ENCODE measurements around the gene HOXA9.

Gene HOXA9

DNA sequence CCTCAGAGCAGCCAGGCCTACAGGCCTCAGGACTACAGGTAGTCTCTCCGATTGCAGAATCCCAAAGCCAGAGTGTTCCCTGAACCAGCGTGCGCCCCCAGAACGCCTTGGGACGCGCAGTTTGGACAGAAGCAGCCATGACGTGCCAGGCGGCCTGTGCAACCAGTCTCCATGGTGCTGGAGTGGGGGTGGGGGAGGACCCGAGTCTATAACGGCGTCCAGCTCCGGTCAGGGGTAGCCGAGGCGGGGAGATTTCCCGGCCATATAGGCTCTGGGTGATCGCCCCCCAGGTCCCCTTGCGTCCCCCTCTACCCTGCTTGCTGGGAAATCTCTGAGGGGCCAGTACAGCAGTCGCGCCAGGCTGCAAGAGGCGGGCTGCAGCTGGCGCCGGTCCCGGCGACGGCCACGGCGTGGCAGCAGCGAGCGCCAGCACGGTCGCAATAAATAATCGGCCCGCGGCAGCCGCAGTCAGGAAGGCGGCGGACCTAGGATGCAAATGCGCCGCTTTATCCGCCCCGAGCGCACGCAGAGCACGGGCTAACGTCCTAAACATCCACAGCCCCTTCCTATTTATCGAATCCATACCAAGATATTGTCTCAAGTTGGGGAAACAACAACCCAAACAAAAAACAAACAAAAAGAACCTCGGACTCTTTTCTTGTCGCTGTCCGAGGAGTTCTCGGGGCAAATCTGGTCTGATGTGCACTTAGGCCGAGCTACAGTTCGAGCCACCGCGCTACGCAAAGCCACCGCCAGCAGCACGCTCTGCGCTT, 14.6 kb downstream of the HOXA9 start:
- peak; percentile 92 for DNase-seq
- in situ Hi-C loops (cut with MboI; ENCODE audit: low pct_unique_long_range_greater_than_20kb, low sequenced_read_pairs), result loop anchor here (10.0 to 25.0 kb wide), 2 partner anchors 296 to 1288 kb away; no protein-coding TSS in a partner anchor

DNA sequence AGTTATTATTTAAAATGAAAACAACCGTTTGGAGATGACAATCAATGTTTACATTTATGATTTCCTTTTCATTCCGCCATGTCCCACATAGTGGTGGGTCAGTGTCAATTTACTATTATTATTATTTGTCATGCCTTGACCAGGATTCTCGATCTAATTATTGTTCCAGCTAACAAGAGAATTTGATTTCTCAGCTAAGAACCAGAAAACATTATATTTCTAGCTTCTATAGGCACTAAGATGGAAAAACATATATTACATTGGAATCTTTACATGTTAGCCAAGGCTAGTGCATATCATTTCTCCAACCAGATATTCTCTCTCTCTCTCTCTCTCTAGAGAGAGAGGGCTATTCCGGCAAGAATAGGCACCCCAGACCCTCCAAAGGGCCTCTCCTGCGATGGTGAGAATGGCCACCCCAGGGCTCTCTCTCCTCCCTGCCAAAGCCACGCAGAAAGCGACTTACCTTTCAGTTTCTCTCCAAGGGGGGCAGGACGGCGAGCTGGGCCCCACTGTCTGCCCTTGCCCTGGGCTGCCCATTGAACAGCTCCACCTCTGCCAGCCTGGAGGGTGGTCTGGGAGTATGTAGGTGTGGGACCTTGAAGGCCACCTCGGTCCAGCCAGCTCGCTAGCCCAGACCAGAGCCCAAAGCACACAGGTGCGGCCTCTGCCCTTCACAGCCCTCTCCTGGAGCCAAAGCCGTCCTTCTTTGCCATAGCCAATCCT, 15.3 kb downstream of the HOXA9 start:
- in situ Hi-C loops (cut with MboI; ENCODE audit: low pct_unique_long_range_greater_than_20kb, low sequenced_read_pairs), result loop anchor here (10.0 to 25.0 kb wide), 2 partner anchors 295 to 1288 kb away; no protein-coding TSS in a partner anchor
- no peak for DNase-seq

DNA sequence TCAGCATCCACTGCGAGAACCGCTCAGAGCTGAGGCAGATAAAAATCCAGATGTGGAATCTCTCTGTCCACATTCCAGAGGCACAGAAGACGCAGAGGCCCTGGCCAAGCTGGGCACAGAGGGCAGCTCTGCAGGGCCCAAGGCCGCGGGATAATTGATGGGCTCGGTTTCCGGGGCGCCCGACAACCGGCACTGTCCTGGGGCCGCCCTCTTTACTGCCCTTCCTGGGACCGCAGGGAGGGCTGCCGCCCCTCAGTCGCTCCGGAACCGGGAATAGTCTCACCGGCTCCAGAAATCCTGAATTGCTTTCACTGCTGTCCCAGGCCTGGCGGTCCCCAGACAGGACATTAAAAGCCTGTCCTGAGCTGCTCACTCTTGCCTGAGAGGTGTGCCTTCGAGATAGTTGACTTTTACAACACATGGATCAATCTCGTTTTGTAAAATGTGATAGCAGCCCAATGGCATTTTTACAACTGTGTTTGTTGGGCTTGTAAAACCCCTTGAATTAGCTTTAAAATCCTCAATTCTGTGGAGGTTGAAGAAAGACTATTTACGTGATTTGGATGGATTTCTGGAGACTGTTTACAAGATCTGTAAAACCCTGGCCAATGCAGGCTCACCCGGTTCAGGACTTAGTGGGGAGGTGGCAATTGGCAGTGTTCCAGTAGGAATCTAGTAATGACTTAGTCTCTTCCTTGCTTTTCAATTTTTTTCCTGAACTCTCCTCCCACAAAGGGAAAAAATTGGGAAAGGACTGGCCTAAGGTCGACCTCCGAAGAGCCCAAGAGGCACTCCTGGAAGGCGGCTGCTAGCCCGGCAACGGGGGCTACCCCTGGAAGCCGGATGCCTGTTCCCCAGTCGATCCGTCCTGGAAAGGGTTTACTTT, 16.3 kb downstream of the HOXA9 start:
- in situ Hi-C loops (cut with MboI; ENCODE audit: low pct_unique_long_range_greater_than_20kb, low sequenced_read_pairs), result no loop called here
- peak; percentile 37 for DNase-seq

DNA sequence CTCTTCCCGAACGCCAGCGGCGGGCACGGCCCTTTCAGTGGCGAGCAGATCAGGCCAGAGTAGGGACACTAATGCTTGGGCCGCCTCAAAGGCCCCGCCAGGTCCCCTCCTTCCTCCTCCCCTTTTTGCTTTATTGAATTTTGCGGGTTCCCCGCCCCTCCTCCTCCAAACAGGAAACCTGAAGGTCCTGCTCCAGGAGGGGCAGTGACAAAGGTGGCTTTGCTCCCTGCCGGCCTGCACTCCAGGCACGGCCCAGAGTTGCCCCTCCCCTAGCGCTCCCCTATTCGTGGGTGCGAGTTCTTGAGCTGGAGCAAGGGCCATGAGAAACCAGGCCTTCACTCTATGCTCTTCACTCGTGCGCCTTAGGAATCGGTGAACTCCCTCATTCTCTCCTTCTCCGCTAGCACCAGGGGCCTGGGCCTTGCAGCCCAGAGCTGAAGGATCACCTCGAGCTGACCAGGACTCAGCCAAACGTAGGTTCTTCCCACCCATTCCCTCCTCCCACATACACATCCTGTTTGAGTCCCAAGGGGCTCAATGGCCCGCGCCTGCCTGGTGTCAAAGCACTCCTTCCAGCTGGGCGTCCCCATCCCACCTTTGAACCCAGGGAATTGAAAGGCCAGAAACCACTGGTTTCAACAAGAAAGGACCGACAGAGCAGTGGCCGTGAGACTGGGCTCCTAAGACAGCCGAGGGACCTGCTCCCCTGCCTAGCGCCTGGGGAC, 17.1 kb downstream of the HOXA9 start:
- peak; percentile 7 for DNase-seq
- in situ Hi-C loops (cut with MboI; ENCODE audit: low pct_unique_long_range_greater_than_20kb, low sequenced_read_pairs), result no loop called here

DNA sequence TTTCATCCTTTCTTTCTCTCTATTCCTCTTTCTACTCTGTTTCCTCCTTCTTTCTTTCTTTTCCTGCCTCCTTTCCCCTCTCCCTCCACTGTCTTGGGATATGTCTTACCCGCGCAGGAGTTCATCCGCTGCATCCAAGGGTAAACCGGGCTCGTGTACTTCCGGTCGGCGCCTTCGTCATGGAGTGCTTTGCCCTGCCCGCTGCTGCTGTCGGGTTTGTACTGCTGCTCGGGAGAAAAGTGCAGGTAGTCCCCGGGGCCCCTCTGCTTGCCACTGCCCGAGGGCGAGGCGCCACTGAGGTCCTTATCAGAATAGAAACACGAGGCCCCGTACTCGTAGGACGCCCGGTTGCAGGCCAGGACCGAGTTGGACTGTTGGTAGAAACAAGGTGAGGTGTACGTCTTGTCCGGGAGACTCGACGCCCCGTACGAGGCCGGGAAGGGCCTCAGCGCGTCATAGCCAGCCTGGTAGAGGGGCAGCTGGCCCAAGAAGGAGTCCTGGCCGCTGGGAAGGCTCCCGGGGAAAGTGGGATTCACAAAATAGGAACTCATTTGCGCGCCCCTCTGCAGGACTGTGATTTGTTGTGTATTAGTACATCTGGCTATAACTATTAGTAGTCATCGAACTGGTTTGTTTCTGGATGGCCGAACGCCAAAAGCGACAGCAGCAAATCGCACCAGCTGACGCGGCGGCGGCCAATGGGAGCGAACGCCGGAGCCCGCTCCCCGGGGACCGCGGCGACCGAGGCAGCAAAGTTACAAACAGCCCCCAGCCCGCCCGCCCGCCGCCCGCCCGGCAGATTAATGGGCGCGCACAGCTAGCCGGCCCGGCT, 17.9 kb downstream of the HOXA9 start, which contains the start of gene HOXA6:
Gene HOXA6 (minus strand): TSS at position 576 of the 832 bp plus-strand sequence. CDS start 25 bp downstream, at position 551.
- DNase-seq, result no peak
- in situ Hi-C loops (cut with MboI; ENCODE audit: low pct_unique_long_range_greater_than_20kb, low sequenced_read_pairs), result no loop called here

DNA sequence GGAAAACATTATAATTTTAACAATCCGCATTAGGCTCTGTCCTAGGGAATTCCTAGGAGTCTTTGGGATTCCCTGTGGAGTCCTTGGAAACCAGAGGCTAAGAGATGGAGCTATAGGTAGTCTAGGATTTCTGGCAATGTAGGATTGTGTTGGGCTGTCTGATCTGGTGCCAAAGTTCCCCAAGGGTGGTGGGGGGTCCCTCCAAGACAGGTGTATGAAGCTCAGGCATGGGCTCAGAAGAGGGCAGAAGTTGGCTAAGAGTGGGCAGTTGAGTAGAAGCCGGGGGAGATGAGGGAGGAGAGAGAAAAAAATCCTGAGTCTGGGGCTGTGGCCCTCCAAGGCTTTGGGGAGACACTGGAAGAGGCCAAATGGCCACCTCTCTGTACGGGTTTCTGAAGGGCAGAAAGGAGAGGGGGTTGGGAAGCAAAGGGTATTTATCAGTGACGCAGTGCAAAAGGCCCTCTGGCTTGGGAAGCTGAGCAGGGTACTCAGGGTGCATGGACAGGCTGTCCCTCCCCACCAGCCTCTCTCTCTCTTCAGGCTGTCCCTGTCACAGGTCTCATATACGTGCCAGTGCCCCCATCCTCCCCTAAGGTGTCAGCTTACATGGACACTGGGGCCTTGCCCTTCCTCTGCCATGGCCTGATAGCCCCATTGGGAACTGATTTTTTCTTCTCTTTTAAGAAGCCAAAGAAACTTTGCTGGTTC, 18.7 kb downstream of the HOXA9 start:
- in situ Hi-C loops (cut with MboI; ENCODE audit: low pct_unique_long_range_greater_than_20kb, low sequenced_read_pairs), result no loop called here
- no peak for DNase-seq

DNA sequence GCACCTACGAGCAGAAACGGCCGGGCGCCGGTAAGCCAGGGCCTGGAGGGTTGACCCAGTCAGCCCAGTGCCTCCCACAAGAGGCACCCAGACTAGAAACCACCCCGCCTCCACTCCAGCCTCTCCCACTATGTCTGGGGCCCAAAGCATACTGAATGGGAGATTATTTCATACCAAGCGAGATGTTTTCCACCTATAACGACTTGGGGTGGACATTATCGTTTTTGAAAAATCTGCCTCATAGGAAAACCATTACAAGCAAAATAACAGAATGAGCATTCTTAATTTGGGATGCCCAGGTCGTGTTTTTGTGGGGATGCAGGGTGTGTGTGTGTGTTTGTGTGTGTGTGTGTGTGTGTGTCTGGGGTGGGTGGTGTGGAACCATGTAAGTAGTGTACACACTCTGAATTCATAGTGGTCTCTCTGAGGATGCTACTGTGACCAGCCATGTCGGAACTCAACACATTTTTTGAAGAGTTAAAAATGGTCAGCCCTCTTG, 19.4 kb downstream of the HOXA9 start:
- in situ Hi-C loops (cut with MboI; ENCODE audit: low pct_unique_long_range_greater_than_20kb, low sequenced_read_pairs), result no loop called here
- no peak for DNase-seq

DNA sequence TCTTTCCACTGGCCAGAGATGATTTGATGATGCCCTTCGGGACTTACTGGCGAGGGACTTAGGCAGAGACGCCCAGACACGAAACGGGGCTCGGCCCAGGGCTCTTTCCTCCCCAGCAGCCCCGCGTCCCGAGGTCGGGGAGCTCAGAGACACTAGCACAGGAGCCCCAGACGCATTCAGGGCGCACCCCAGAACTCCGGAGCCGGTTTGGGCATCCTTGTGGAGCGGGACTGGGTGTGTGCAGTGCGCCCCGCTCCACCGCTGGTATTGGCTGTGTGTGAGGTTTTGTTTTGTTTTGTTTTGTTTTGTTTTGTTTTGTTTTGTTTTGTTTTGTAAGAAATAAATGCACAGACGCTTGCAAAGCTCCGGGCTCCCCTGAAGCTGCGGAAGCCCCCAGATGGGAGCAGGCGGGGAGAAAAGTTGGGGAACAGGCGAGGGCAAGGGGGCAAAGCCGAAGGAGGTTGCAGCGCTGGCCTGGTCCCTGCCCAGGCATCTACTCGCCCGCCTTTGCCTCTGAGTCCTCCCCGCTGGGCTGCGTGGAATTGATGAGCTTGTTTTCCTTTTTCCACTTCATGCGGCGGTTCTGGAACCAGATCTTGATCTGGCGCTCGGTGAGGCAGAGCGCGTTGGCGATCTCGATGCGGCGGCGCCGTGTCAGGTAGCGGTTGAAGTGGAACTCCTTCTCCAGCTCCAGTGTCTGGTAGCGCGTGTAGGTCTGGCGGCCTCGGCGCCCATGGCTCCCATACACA, 20.0 kb downstream of the HOXA9 start:
- DNase-seq, result no peak
- in situ Hi-C loops (cut with MboI; ENCODE audit: low pct_unique_long_range_greater_than_20kb, low sequenced_read_pairs), result no loop called here

DNA sequence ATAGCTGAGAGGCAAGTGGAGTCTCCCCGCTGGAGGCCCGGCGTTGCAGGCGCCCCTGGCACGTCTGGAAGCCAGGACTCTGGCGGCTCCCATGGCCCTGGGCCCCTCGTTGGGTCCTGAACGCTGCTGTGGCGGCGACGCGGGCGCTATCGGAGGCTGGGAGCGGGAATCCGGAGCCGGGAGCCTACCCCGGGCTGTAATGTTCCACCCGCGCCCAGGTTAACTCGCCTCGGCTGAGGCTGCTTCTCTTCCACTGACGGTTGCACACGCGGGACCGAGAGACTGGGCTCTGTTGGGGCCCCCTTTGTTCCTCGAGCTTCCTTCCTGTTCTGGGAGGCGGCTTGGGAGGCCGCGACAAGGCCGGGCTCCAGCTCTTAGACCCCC, 20.6 kb downstream of the HOXA9 start:
- in situ Hi-C loops (cut with MboI; ENCODE audit: low pct_unique_long_range_greater_than_20kb, low sequenced_read_pairs), result no loop called here
- DNase-seq, result no peak

DNA sequence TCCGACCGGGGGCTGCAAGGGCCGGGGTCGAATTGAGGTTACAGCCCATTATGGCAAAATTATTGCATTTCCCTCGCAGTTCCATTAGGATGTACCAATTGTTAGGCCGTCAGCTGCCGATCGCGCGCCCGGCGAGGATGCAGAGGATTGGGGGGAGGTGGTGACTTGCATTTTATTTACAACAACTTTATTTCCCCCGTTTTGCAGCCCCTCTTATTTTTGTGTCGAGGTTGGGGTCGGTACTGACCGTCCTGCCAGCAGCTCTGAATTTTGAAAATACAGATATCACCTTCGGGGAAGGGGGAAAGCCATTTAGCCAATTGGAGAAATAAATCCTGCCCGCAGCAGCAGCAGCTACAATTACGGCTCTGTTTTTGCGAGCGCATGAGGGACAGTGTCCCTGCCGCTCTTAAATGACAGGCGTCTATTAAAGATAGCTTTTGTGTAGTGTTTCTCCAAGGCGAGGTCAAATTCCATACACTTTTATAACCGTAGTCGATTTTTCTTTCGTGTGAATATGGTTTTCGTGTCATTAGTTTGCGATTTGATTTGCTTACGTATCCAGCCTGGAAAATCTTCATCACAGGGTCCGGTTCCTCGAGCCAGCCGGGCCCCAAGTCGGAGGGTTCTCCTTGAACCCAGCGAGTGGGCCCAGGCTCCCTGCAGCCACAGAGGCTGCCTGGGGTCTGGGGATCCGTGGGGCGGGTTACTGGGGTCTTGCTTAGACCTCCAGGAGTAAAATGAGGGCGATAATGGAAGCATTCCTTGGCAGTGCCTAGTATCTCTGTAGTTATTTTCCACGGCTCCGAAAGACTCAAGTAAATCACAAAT, 21.2 kb downstream of the HOXA9 start:
- in situ Hi-C loops (cut with MboI; ENCODE audit: low pct_unique_long_range_greater_than_20kb, low sequenced_read_pairs), result no loop called here

DNA sequence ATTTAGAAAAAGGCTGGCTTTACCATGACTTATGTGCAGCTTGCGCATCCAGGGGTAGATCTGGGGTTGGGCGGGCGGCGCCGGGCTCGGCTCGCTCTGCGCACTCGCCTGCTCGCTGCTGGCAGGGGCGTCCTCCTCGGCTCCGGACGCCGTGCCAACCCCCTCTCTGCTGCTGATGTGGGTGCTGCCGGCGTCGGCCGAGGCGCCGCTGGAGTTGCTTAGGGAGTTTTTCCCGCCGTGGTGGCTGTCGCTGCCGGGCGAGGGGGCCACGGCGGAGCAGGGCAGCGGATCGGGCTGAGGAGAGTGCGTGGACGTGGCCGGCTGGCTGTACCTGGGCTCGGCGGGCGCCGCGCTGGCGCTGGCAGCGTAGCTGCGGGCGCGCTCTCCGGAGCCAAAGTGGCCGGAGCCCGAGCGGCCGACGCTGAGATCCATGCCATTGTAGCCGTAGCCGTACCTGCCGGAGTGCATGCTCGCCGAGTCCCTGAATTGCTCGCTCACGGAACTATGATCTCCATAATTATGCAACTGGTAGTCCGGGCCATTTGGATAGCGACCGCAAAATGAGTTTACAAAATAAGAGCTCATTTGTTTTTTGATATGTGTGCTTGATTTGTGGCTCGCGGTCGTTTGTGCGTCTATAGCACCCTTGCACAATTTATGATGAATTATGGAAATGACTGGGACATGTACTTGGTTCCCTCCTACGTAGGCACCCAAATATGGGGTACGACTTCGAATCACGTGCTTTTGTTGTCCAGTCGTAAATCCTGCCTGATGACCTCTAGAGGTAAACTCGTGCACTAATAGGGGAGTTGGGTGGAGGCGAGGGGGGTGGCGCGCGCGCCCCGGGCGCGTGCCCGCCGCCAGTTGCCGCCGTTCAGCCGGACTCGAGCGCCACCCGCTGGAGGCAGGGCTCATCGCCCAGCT, 22.1 kb downstream of the HOXA9 start, which contains the start of gene HOXA5:
Gene HOXA5 (minus strand): TSS at position 659 of the 927 bp plus-strand sequence. CDS start 74 bp downstream, at position 585.
- no peak for DNase-seq
- in situ Hi-C loops (cut with MboI; ENCODE audit: low pct_unique_long_range_greater_than_20kb, low sequenced_read_pairs), result no loop called here

More for the DNA sequence above, 21.2 kb downstream of the HOXA9 start:
- no peak for DNase-seq

DNA sequence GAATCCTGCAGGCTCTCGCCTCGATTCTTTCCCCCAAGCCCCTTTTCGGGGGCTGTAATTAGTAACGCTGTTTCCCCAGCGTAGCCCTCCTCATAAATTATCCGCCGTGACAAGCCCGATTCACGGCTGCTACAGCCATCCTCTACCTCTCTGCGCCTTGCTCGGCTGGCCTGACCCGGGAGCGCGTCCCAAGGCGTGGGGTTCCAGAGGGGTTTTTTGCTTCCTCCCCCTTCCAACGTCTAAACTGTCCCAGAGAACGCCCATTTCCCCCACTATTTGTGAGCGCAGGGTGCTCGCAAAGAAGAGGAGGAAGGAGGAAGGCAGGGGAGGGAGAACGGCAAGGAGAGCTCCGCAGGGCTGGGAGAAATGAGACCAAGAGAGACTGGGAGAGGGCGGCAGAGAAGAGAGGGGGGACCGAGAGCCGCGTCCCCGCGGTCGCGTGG, 22.7 kb downstream of the HOXA9 start:
- DNase-seq, result no peak
- in situ Hi-C loops (cut with MboI; ENCODE audit: low pct_unique_long_range_greater_than_20kb, low sequenced_read_pairs), result no loop called here

DNA sequence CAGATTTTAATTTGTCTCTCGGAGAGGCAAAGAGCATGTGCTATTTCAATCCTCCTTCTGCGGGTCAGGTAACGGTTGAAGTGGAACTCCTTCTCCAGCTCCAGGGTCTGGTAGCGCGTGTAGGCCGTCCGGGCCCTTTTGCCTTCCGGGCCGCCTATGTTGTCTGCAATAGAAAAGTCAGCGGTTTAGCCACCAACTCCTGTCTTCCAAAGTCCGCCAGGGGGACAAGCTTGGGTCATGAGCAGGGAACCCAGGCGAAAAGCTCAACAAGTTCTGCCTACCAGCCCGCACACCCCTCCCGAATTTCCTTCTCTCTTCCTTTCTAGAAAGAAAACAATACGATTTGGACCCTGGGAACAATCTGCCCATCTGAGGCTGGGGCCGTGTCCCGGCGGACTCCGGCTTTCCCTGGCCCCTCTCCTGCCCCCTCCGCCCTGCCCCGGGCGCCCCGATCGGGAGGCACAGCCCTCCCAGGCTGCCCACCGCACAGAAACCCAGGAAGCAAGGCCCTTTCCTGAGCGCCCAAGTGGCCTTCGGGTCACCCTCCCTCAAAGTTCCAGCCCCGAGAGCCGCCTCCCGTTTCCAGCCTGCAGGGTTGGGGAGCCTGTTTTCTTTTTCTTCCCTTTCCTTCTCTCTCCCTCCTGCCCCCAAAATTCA, 23.3 kb downstream of the HOXA9 start:
- DNase-seq, result no peak
- in situ Hi-C loops (cut with MboI; ENCODE audit: low pct_unique_long_range_greater_than_20kb, low sequenced_read_pairs), result no loop called here
